SK-N-SH (cell line): Measurements from ENCODE around the gene ARMC6. TPM values are rescaled to one million over a fixed set of nuclear protein-coding genes. Genes with fewer than 3 reads are reported as not detected.

Experiments
- CTCF ChIA-PET: fragments of 300-600, 350-600 bp; formaldehyde crosslinking; extraction: SDS; loops from one replicate; lab custom pipeline; 2021; lab: Yijun Ruan, JAX
- POLR2A ChIA-PET: fragments of 350-600 bp; sonication (Branson Sonifier 250); formaldehyde crosslinking; extraction: SDS; loops from one replicate; lab custom pipeline; 2020; ENCODE audit warnings: antibody characterized with exemption, inconsistent platforms; lab: Yijun Ruan, JAX
- DNase-seq: peaks from one replicate; pipeline ENCODE4 v3.0.0; 2012
- H2AFZ ChIP-seq: fragments of 200-600 bp; sonication (generic); 2 replicates; pipeline ENCODE4 v1.8.1; 2016; ENCODE audit warnings: antibody characterized with exemption, mild to moderate bottlenecking, low read depth
- H3F3A ChIP-seq: fragments of 200-600 bp; sonication (generic); replicated peaks from 2 replicates; pipeline ENCODE3; 2016; ENCODE audit warnings: antibody characterized with exemption, mild to moderate bottlenecking; ENCODE audit not compliant: insufficient read depth
- H3K27ac ChIP-seq, 2 experiments: fragments of 200-500 bp in 1 of 2; fragments of 200-600 bp in 1 of 2; sonication (Bioruptor generic) in 1 of 2; sonication (generic), shearing (Covaris generic) in 1 of 2; 2 replicates each; pipeline versions ENCODE4 v1.5.1 to v1.6.1; 2014 to 2016; ENCODE audit warnings: low read depth in 2 of 2, inconsistent platforms in 1 of 2, low read length in 1 of 2, mild to moderate bottlenecking in 1 of 2, mixed read lengths in 1 of 2
- H3K27me3 ChIP-seq: fragments of 200-600 bp; sonication (generic), shearing (Covaris generic); 2 replicates; pipeline ENCODE4 v1.6.1; 2016; ENCODE audit warnings: mixed run types; ENCODE audit not compliant: insufficient read depth
- H3K36me3 ChIP-seq, 2 experiments: fragments of 200-500 bp in 1 of 2; fragments of 200-600 bp in 1 of 2; sonication (Bioruptor generic) in 1 of 2; sonication (generic) in 1 of 2; replicated peaks in 1 of 2; 2 replicates each; pipeline versions ENCODE3 to v1.5.1; 2014 to 2016; ENCODE audit warnings: low read length in 1 of 2, mild to moderate bottlenecking in 1 of 2; ENCODE audit not compliant: insufficient read depth in 2 of 2, control insufficient read depth in 1 of 2
- H3K4me1 ChIP-seq, 2 experiments: fragments of 200-500 bp in 1 of 2; fragments of 200-600 bp in 1 of 2; sonication (Bioruptor generic) in 1 of 2; sonication (generic), shearing (Covaris generic) in 1 of 2; 2 replicates each; pipeline versions ENCODE4 v1.5.1 to v1.6.1; 2014 to 2016; ENCODE audit warnings: low read depth in 1 of 2, low read length in 1 of 2, mixed run types in 1 of 2; ENCODE audit not compliant: insufficient read depth in 2 of 2, control insufficient read depth in 1 of 2
- H3K4me2 ChIP-seq: fragments of 200-600 bp; sonication (generic), shearing (Covaris generic); 2 replicates; pipeline ENCODE4 v1.6.1; 2017; ENCODE audit warnings: mixed run types
- H3K4me3 ChIP-seq, 2 experiments: fragments of 200-500 bp in 1 of 2; fragments of 200-600 bp in 1 of 2; sonication (Bioruptor generic) in 1 of 2; sonication (generic), shearing (Covaris generic) in 1 of 2; 2 replicates each; pipeline versions ENCODE4 v1.5.1 to v1.8.1; 2014 to 2016; ENCODE audit warnings: low read depth in 2 of 2, inconsistent platforms in 1 of 2, low read length in 1 of 2, mild to moderate bottlenecking in 1 of 2, mixed read lengths in 1 of 2, moderate library complexity in 1 of 2
- H3K79me2 ChIP-seq: fragments of 200-600 bp; sonication (generic); 2 replicates; pipeline ENCODE4 v1.8.1; 2017; ENCODE audit warnings: mild to moderate bottlenecking; ENCODE audit not compliant: insufficient read depth
- H3K9ac ChIP-seq: fragments of 200-600 bp; sonication (generic); 2 replicates; pipeline ENCODE4 v1.6.1; 2017; ENCODE audit warnings: mixed run types
- H3K9me2 ChIP-seq: fragments of 200-600 bp; sonication (generic); 2 replicates; pipeline ENCODE4 v1.6.1; 2017; ENCODE audit warnings: mixed run types
- H3K9me3 ChIP-seq: fragments of 200-600 bp; sonication (generic); 2 replicates; pipeline ENCODE4 v1.6.1; 2017; ENCODE audit warnings: mixed run types, mild to moderate bottlenecking, moderate library complexity
- H4K20me1 ChIP-seq: fragments of 200-600 bp; sonication (generic); 2 replicates; pipeline ENCODE4 v1.6.1; 2017; ENCODE audit warnings: mild to moderate bottlenecking, mixed run types; ENCODE audit not compliant: insufficient read depth
- CHD2 ChIP-seq: fragments of 150-350 bp; IDR thresholded peaks from 2 replicates; pipeline ENCODE4 v1.6.1; 2018; ENCODE audit warnings: low read length; ENCODE audit not compliant: partially characterized antibody
- ELF1 ChIP-seq: IDR thresholded peaks from 2 replicates; pipeline ENCODE4 v1.4.0; 2012
- EZH2phosphoT487 ChIP-seq: fragments of 200-600 bp; sonication (generic); IDR thresholded peaks from 2 replicates; pipeline ENCODE4 v1.6.1; 2017; ENCODE audit warnings: low read depth, mixed run types, mild to moderate bottlenecking, antibody characterized with exemption, moderate library complexity, borderline replicate concordance
- FOSL2 ChIP-seq: IDR thresholded peaks from 2 replicates; pipeline ENCODE4 v1.4.0; 2012; ENCODE audit warnings: low read depth, mild to moderate bottlenecking, moderate library complexity, borderline replicate concordance
- FOXJ3 ChIP-seq: sonication (generic); formaldehyde crosslinking; IDR thresholded peaks from 2 replicates; pipeline ENCODE4 v1.5.1; 2020; ENCODE audit warnings: mild to moderate bottlenecking, missing genetic modification reagents
- FOXM1 ChIP-seq: IDR thresholded peaks from 2 replicates; pipeline ENCODE4 v1.4.0; 2012; ENCODE audit warnings: low read depth, mild to moderate bottlenecking
- GABPA ChIP-seq: IDR thresholded peaks from 2 replicates; pipeline ENCODE4 v1.4.0; 2012; ENCODE audit warnings: low read depth, mild to moderate bottlenecking
- NFIC ChIP-seq: IDR thresholded peaks from 2 replicates; pipeline ENCODE4 v1.4.0; 2012; ENCODE audit warnings: borderline replicate concordance
- RAD21 ChIP-seq: IDR thresholded peaks from 2 replicates; pipeline ENCODE4 v1.6.1; 2012; ENCODE audit warnings: mild to moderate bottlenecking, low read length
- RFX5 ChIP-seq: IDR thresholded peaks from 2 replicates; pipeline ENCODE4 v1.6.1; 2012; ENCODE audit warnings: mild to moderate bottlenecking, improper control_type of control experiment, low read length
- SIN3A ChIP-seq: IDR thresholded peaks from 2 replicates; pipeline ENCODE4 v1.6.1; 2012; ENCODE audit warnings: low read depth, mild to moderate bottlenecking, low read length, moderate library complexity, borderline replicate concordance
- TAF1 ChIP-seq: IDR thresholded peaks from 2 replicates; pipeline ENCODE4 v1.6.1; 2012; ENCODE audit warnings: low read depth, mild to moderate bottlenecking, low read length, moderate library complexity, borderline replicate concordance
- USF2 ChIP-seq: fragments of 150-350 bp; IDR thresholded peaks from 2 replicates; pipeline ENCODE4 v1.6.1; 2017; ENCODE audit warnings: antibody characterized with exemption, low read length, low read depth, borderline replicate concordance
- WGBS: methylation state at CpG from one replicate; pipeline ENCODE4 v1.1.6; 2017; ENCODE audit warnings: low lambda C conversion rate; 5-methylcytosine and 5-hydroxymethylcytosine counted together
- polyA plus RNA-seq, 3 experiments: library from polyadenylated mRNA; depleted of rRNA; stranded (reverse); fragments of >200 nt; gene quantifications; 2 replicates each; pipeline ENCODE4 v1.2.3, GENCODE V29; 2012
- TF ChIP-seq, protein P1 (sequence below): IDR thresholded peaks from 2 replicates; pipeline ENCODE4 v1.4.0; 2012; ENCODE audit warnings: low read depth
- TF ChIP-seq, protein P2 (sequence below): IDR thresholded peaks from 2 replicates; pipeline ENCODE4 v1.4.0; 2012; ENCODE audit warnings: low read depth, borderline replicate concordance
- TF ChIP-seq, protein P3 (sequence below): fragments of 200-600 bp; sonication (generic); IDR thresholded peaks from 2 replicates; pipeline ENCODE4 v1.6.1; 2017; ENCODE audit warnings: antibody characterized with exemption, mild to moderate bottlenecking, moderate library complexity

ARMC6 gene
- polyA plus RNA-seq, 1 of the 3 experiments (the other 2 are of a cell fraction) = 34.7 TPM

DNA sequence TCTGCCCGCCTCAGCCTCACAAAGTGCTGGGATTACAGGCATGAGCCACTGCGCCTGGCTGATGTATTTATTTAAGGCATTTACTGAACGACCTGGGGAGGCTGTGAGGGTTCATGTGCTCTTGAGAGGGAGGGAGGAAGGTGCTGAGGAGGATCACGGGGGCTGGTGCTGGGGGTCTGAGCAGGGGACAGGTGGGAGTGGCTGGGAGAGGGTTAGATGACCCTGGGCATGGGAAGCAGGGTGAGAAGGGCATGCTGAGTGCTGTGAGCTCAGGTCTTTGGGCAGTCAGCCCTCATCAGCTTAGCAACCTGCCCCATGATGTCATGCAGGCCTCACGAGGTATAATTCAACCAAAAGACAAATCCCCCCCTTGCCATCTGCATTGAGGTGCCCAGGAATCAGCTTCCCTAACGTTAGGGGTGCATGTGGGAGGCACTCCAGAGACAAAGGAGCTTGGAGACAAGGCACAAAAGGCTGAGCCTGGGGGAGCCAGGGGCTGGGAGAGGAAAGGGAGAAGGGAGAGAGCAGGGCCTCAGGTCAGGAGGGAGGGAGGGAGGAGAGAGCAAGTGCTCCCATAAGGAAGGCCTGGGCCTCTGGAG lies 36.5 kb upstream of the ARMC6 start:
- Histone ChIP-seq H3K4me2 (no peak overlapping the region), H3K4me1 (peaks cover 0 to 11% of the 10 kb centered on the region in 2 experiments; a peak in 1 of 4 replicates), H3K79me2 (peaks cover 4% of the 10 kb centered on the region; the same call in 1 of the 2 replicates)
- POLR2A ChIA-PET = no interaction called here
- TF ChIP-seq ELF1 = no peak
- no peak for TF ChIP-seq USF2
- no peak for TF ChIP-seq RFX5
- no peak for TF ChIP-seq FOSL2
- no peak for TF ChIP-seq GABPA
- TF ChIP-seq NFIC = no peak
- no peak for TF ChIP-seq SIN3A
- TF ChIP-seq, protein P1, sequence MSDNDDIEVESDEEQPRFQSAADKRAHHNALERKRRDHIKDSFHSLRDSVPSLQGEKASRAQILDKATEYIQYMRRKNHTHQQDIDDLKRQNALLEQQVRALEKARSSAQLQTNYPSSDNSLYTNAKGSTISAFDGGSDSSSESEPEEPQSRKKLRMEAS = no peak
- no peak for TF ChIP-seq RAD21
- no peak for TF ChIP-seq FOXJ3 (CRISPR knock-in tag)
- no peak for TF ChIP-seq FOXM1
- TF ChIP-seq, protein P2, sequence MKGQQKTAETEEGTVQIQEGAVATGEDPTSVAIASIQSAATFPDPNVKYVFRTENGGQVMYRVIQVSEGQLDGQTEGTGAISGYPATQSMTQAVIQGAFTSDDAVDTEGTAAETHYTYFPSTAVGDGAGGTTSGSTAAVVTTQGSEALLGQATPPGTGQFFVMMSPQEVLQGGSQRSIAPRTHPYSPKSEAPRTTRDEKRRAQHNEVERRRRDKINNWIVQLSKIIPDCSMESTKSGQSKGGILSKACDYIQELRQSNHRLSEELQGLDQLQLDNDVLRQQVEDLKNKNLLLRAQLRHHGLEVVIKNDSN = no peak
- TF ChIP-seq, protein P3, sequence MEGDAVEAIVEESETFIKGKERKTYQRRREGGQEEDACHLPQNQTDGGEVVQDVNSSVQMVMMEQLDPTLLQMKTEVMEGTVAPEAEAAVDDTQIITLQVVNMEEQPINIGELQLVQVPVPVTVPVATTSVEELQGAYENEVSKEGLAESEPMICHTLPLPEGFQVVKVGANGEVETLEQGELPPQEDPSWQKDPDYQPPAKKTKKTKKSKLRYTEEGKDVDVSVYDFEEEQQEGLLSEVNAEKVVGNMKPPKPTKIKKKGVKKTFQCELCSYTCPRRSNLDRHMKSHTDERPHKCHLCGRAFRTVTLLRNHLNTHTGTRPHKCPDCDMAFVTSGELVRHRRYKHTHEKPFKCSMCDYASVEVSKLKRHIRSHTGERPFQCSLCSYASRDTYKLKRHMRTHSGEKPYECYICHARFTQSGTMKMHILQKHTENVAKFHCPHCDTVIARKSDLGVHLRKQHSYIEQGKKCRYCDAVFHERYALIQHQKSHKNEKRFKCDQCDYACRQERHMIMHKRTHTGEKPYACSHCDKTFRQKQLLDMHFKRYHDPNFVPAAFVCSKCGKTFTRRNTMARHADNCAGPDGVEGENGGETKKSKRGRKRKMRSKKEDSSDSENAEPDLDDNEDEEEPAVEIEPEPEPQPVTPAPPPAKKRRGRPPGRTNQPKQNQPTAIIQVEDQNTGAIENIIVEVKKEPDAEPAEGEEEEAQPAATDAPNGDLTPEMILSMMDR = no peak
- TF ChIP-seq EZH2phosphoT487 = no peak
- TF ChIP-seq TAF1 = no peak
- TF ChIP-seq CHD2 = no peak
- TF ChIP-seq, all 33 proteins: peak for 0
- Histone ChIP-seq H3F3A (peaks cover 4% of the 10 kb centered on the region), H3K36me3 (peaks cover 36 to 42% of the 10 kb centered on the region in 2 experiments), H2AFZ (no peak overlapping the region), H3K9me3 (no peaks in the 10 kb centered on the region), H3K27me3 (no peaks in the 10 kb centered on the region), H3K9ac (no peak overlapping the region), H3K4me3 (no peak overlapping the region), H4K20me1 (no peaks in the 10 kb centered on the region; the same call in 1 of the 2 replicates), H3K27ac (no peak overlapping the region), H3K9me2 (no peaks in the 10 kb centered on the region)
- 91% methylated on average over 6 of the region's 6 CpGs for WGBS
- no peak for DNase-seq
- CTCF ChIA-PET = interaction anchor here (0.9 to 1.8 kb wide), 3 partner anchors 10 to 150 kb away, joined by 3 to 8 read pairs (median 5); no protein-coding TSS in a partner anchor
